GM23338 (cell line): ENCODE results near the gene FBXO41. TPM values are rescaled to one million over a fixed set of nuclear protein-coding genes. Genes with fewer than 3 reads are reported as not detected.

Source experiments
- ATAC-seq: fragments of 200-7000 bp; cut with Tn5 transposase; 3 replicates; pipeline ENCODE4 v1.9.1; 2020
- DNase-seq: peaks from one replicate; pipeline ENCODE4 v3.0.0-alpha.2; 2015; ENCODE audit warnings: low spot score
- H2AFZ ChIP-seq: fragments of 200-600 bp; sonication (generic); 2 replicates; pipeline ENCODE4 v1.8.0; 2016; ENCODE audit warnings: antibody characterized with exemption, mild to moderate bottlenecking, moderate library complexity
- H3F3A ChIP-seq: fragments of 200-600 bp; sonication (generic); replicated peaks from 2 replicates; pipeline ENCODE4 v1.8.0; 2017; ENCODE audit warnings: antibody characterized with exemption, mixed run types, low read depth
- H3K27ac ChIP-seq: fragments of 200-600 bp; sonication (generic); 2 replicates; pipeline ENCODE4 v1.6.1; 2016; ENCODE audit warnings: low read depth
- H3K27me3 ChIP-seq: fragments of 200-600 bp; sonication (generic); 2 replicates; pipeline ENCODE4 v1.8.0; 2016; ENCODE audit warnings: mild to moderate bottlenecking, mixed run types, moderate library complexity; ENCODE audit not compliant: insufficient read depth
- H3K36me3 ChIP-seq: fragments of 200-600 bp; sonication (generic); 2 replicates; pipeline ENCODE4 v1.8.0; 2016; ENCODE audit warnings: mild to moderate bottlenecking; ENCODE audit not compliant: insufficient read depth
- H3K4me1 ChIP-seq: fragments of 200-600 bp; sonication (generic); 2 replicates; pipeline ENCODE4 v1.8.0; 2016; ENCODE audit warnings: mild to moderate bottlenecking, moderate library complexity; ENCODE audit not compliant: insufficient read depth
- H3K4me2 ChIP-seq: fragments of 200-600 bp; sonication (generic); 2 replicates; pipeline ENCODE4 v1.7.1; 2017; ENCODE audit warnings: mixed run types
- H3K4me3 ChIP-seq: fragments of 200-600 bp; sonication (generic); 2 replicates; pipeline ENCODE4 v1.6.1; 2016; ENCODE audit warnings: mixed run types
- H3K79me2 ChIP-seq: fragments of 200-600 bp; sonication (generic); replicated peaks from 2 replicates; pipeline ENCODE4 v1.8.0; 2017; ENCODE audit warnings: mild to moderate bottlenecking; ENCODE audit not compliant: insufficient read depth
- H3K9me2 ChIP-seq: fragments of 200-600 bp; sonication (generic); 2 replicates; pipeline ENCODE4 v1.8.0; 2017; ENCODE audit not compliant: insufficient read depth
- H4K20me1 ChIP-seq: fragments of 200-600 bp; sonication (generic); replicated peaks from 2 replicates; pipeline ENCODE4 v1.8.0; 2017; ENCODE audit warnings: mild to moderate bottlenecking; ENCODE audit not compliant: insufficient read depth
- H3K27ac Mint-ChIP-seq: 2 replicates; pipeline ENCODE4 v1.8.0; 2020; ENCODE audit warnings: inconsistent platforms, mild to moderate bottlenecking, moderate library complexity, mixed read lengths
- H3K27me3 Mint-ChIP-seq: 3 replicates; pipeline ENCODE4 v1.8.0; 2022; ENCODE audit warnings: low read depth, mild to moderate bottlenecking, moderate library complexity, mixed read lengths, inconsistent platforms; ENCODE audit not compliant: insufficient read depth, poor library complexity
- H3K36me3 Mint-ChIP-seq: 3 replicates; pipeline ENCODE4 v1.8.0; 2021; ENCODE audit warnings: low read depth, mild to moderate bottlenecking, inconsistent platforms, moderate library complexity, mixed read lengths
- H3K4me1 Mint-ChIP-seq: 3 replicates; pipeline ENCODE4 v1.8.0; 2020; ENCODE audit warnings: mild to moderate bottlenecking, inconsistent platforms, mixed read lengths
- H3K4me3 Mint-ChIP-seq: 3 replicates; pipeline ENCODE4 v1.8.0; 2021; ENCODE audit warnings: moderate library complexity, mild to moderate bottlenecking, inconsistent platforms, mixed read lengths
- H3K9me3 Mint-ChIP-seq: 3 replicates; pipeline ENCODE4 v1.8.0; 2020; ENCODE audit warnings: moderate library complexity, mild to moderate bottlenecking, inconsistent platforms, mixed read lengths
- CREB1 ChIP-seq: fragments of 250-450 bp; sonication (Bioruptor Pico); IDR thresholded peaks from 2 replicates; pipeline ENCODE4 v1.5.0; 2020; ENCODE audit warnings: low read depth, mild to moderate bottlenecking, moderate library complexity
- CTCF ChIP-seq, 2 experiments: fragments of 200-600 bp in 1 of 2; sonication (generic) in 1 of 2; conservative IDR thresholded peaks; 2 replicates each; pipeline versions ENCODE4 v1.5.1 to v1.6.1; 2016 to 2017; ENCODE audit warnings: antibody characterized with exemption in 2 of 2, low read depth in 2 of 2, mild to moderate bottlenecking in 2 of 2, moderate library complexity in 1 of 2
- JUNB ChIP-seq: IDR thresholded peaks from one replicate; pipeline ENCODE4 v1.6.1; 2016; ENCODE audit warnings: antibody characterized with exemption; ENCODE audit not compliant: unreplicated experiment
- STAT1 ChIP-seq: IDR thresholded peaks from one replicate; pipeline ENCODE4 v1.6.1; 2016; ENCODE audit warnings: antibody characterized with exemption; ENCODE audit not compliant: unreplicated experiment
- ZNF114 ChIP-seq: fragments of 250-450 bp; sonication (Bioruptor Pico); IDR thresholded peaks from 2 replicates; pipeline ENCODE4 v1.5.0; 2020; ENCODE audit warnings: mild to moderate bottlenecking, moderate library complexity
- ZNF331 ChIP-seq: fragments of 250-450 bp; sonication (Bioruptor Pico); IDR thresholded peaks from 2 replicates; pipeline ENCODE4 v1.5.0; 2020; ENCODE audit warnings: low read depth, mild to moderate bottlenecking, moderate library complexity
- ZNF462 ChIP-seq: fragments of 250-450 bp; sonication (Bioruptor Pico); IDR thresholded peaks from 2 replicates; pipeline ENCODE4 v1.5.0; 2020; ENCODE audit warnings: mild to moderate bottlenecking, moderate library complexity
- polyA plus RNA-seq: library from polyadenylated mRNA; unstranded; fragments of >200 nt; fragmentation: Nextera tagmentation; extraction: Ambion mirVana; gene quantifications from 2 replicates; pipeline ENCODE4 v1.2.1, GENCODE V29; 2016
- total RNA-seq: library from RNA; depleted of rRNA; stranded (reverse); fragments of >200 nt; shearing (Covaris generic); gene quantifications from 2 replicates; pipeline ENCODE4 v1.2.3, GENCODE V29; 2014

Gene FBXO41
- total and polyA plus RNA-seq, 2 experiments from 2014 or later, result 3.5 to 13.8 TPM

- TF ChIP-seq ZNF462 (CRISPR knock-in tag), result no peak
- TF ChIP-seq ZNF114 (CRISPR knock-in tag), result no peak
Observed at GRCh38 chr2:73258186-73258912, 25.9 kb downstream of the FBXO41 start (continued).

GRCh38 chr2:73257425-73258125, 26.7 kb downstream of the FBXO41 start:
- Histone ChIP-seq H3K79me2 (no peaks in the 10 kb centered on the region), H3K4me3 (no peak overlapping the region), H3K27ac (no peak overlapping the region), H3K27me3 (no peaks in the 10 kb centered on the region), H3K4me2 (no peak overlapping the region), H3K9me2 (no peaks in the 10 kb centered on the region), H3K4me1 (peaks cover 11% of the 10 kb centered on the region), H4K20me1 (peaks cover 27% of the 10 kb centered on the region), H3F3A (peaks cover 7% of the 10 kb centered on the region; the same call in 1 of the 2 replicates), H3K36me3 (no peaks in the 10 kb centered on the region), H2AFZ (no peak overlapping the region)
- Mint-ChIP-seq H3K4me3 (no peak overlapping the region), H3K36me3 (peaks cover 28% of the 10 kb centered on the region), H3K27ac (no peak overlapping the region), H3K4me1 (peaks cover 24% of the 10 kb centered on the region; the same call in 2 of the 3 replicates), H3K27me3 (peaks cover 12% of the 10 kb centered on the region), H3K9me3 (no peaks in the 10 kb centered on the region)
- DNase-seq (no peak), ATAC-seq (no peak)
- TF ChIP-seq JUNB, result no peak
- TF ChIP-seq ZNF331 (CRISPR knock-in tag), result no peak
- TF ChIP-seq ZNF114 (CRISPR knock-in tag), result no peak
- no peak for TF ChIP-seq CREB1 (CRISPR knock-in tag)
- no peak for TF ChIP-seq STAT1
- no peak for TF ChIP-seq CTCF (conservative IDR thresholded peaks at IDR 0.05; ENCODE audit: low read depth in 2 of 2)
